Stimulated activated memory B cell treated with anti-CD40 and anti-IgM and Interleukin-4, amounts not matched to agents 10 μg/mL and 1 μg/mL and 100 μg/mL, for 72 hours (primary cell): ENCODE results near the gene MACROD2.

ENCODE experiments used
- ATAC-seq: fragments of 150-1000 bp; cut with Tn5 transposase; 2 replicates; pipeline ENCODE4 v1.10.0; 2021
- H3K27ac Mint-ChIP-seq: one replicate; pipeline ENCODE4 v1.8.0; 2022; ENCODE audit warnings: mild to moderate bottlenecking, mixed read lengths
- H3K27me3 Mint-ChIP-seq: one replicate; pipeline ENCODE4 v1.8.0; 2022; ENCODE audit warnings: mixed read lengths
- H3K36me3 Mint-ChIP-seq: one replicate; pipeline ENCODE4 v1.8.0; 2022; ENCODE audit warnings: mixed read lengths
- H3K4me1 Mint-ChIP-seq: one replicate; pipeline ENCODE4 v1.8.0; 2022; ENCODE audit warnings: mixed read lengths
- H3K4me3 Mint-ChIP-seq: one replicate; pipeline ENCODE4 v1.8.0; 2022; ENCODE audit warnings: mild to moderate bottlenecking, moderate library complexity, mixed read lengths
- H3K9me3 Mint-ChIP-seq: one replicate; pipeline ENCODE4 v1.8.0; 2022; ENCODE audit warnings: mixed read lengths

MACROD2 gene

DNA sequence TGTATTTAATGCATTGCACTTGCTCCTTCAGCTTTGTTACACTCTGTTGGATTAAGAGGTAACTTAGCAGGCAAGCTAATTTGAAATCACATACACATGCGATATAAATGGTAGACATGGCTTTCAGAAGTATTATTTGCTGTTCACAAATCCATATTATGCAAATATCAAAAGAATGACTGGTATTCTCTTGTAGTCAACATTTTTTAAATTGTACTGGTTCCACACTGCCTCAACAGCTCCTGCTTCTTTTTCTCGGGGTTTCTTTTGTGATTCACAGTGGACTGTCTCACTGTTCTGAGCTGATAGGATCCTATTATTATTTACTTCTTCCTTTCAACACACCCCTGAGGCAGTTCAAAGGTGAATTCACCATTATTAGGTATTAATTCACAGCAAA, 1650.5 kb downstream of the MACROD2 start:
- Mint-ChIP-seq H3K9me3 (no peaks in the 10 kb centered on the region), H3K36me3 (no peaks in the 10 kb centered on the region), H3K27me3 (peaks cover 6% of the 10 kb centered on the region), H3K4me3 (no peak overlapping the region), H3K27ac (no peak overlapping the region), H3K4me1 (peaks cover 10% of the 10 kb centered on the region)
- no peak for ATAC-seq

GRCh38 chr20:15653396-15654207, 1658.3 kb downstream of the MACROD2 start:
- no peak overlapping the region for H3K27ac Mint-ChIP-seq
- no peaks in the 10 kb centered on the region for H3K36me3 Mint-ChIP-seq
- H3K4me1 Mint-ChIP-seq, result peaks cover 7% of the 10 kb centered on the region
- no peak overlapping the region for H3K4me3 Mint-ChIP-seq
- peaks cover 6% of the 10 kb centered on the region for H3K27me3 Mint-ChIP-seq
- no peaks in the 10 kb centered on the region for H3K9me3 Mint-ChIP-seq
- ATAC-seq, result no peak

DNA sequence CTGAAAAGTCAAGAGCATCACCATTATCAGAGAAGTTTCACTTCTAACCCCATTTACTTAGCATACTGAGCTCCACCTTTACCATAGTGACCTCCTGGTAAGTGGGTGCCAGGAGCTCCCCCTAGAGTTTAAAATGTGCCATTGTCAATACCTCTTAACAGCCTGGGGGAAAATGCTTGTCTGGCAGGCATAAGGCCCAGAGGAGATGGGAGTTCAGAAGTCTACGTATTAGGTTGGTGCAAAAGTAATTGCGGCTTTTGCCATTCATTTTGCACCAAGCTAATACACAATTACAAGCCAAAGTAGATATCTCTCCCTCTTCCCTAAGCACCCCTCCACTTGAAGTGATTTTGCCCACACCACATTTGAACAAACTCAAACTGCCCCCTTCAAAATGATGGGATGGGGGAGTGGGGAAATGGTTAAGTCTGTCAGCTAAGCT, 1658.9 kb downstream of the MACROD2 start:
- ATAC-seq, result peak; percentile 89
- H3K4me1 Mint-ChIP-seq, result peaks cover 7% of the 10 kb centered on the region
- H3K27ac Mint-ChIP-seq, result no peak overlapping the region
- no peak overlapping the region for H3K4me3 Mint-ChIP-seq
- no peaks in the 10 kb centered on the region for H3K36me3 Mint-ChIP-seq
- no peaks in the 10 kb centered on the region for H3K9me3 Mint-ChIP-seq
- peaks cover 3% of the 10 kb centered on the region for H3K27me3 Mint-ChIP-seq

GRCh38 chr20:15655295-15655874, 1660.1 kb downstream of the MACROD2 start:
- Mint-ChIP-seq H3K4me3 (no peak overlapping the region), H3K36me3 (no peaks in the 10 kb centered on the region), H3K4me1 (peaks cover 7% of the 10 kb centered on the region), H3K27me3 (no peaks in the 10 kb centered on the region), H3K9me3 (no peaks in the 10 kb centered on the region), H3K27ac (no peak overlapping the region)
- ATAC-seq, result no peak

- peaks cover 7% of the 10 kb centered on the region for H3K4me1 Mint-ChIP-seq
- no peaks in the 10 kb centered on the region for H3K27me3 Mint-ChIP-seq
- ATAC-seq, result no peak
- H3K4me3 Mint-ChIP-seq, result no peak overlapping the region
- H3K36me3 Mint-ChIP-seq, result no peaks in the 10 kb centered on the region
- H3K27ac Mint-ChIP-seq, result no peak overlapping the region
- no peaks in the 10 kb centered on the region for H3K9me3 Mint-ChIP-seq
These were observed 1660.8 kb downstream of the MACROD2 start for GRCh38 chr20:15656124-15656523.

GRCh38 chr20:15658295-15658694, 1663.0 kb downstream of the MACROD2 start:
- Mint-ChIP-seq H3K9me3 (no peaks in the 10 kb centered on the region), H3K27me3 (no peaks in the 10 kb centered on the region), H3K4me1 (peaks cover 7% of the 10 kb centered on the region), H3K4me3 (no peak overlapping the region), H3K27ac (no peak overlapping the region), H3K36me3 (no peaks in the 10 kb centered on the region)
- no peak for ATAC-seq

DNA sequence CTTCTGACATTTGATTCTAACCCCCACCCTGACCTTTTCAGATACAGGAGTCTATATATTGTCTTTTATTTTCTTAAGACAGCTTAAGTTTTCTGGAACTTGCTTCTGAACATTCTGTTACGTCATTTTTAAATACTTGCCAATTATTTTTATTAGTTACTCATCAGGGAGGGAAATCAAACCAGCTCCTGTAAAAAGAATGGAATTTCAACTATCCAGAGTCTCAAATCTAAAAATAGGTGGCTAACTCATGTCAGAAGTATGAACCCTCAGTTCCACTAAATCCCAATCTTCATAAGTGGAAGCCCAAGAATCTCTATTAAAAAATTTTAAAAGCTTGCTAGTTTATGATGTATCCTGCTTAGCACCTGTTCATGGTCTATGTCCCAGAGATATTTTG, 1677.9 kb downstream of the MACROD2 start:
- Mint-ChIP-seq H3K4me1 (no peaks in the 10 kb centered on the region), H3K27me3 (no peaks in the 10 kb centered on the region), H3K4me3 (no peak overlapping the region), H3K27ac (no peak overlapping the region), H3K36me3 (no peaks in the 10 kb centered on the region), H3K9me3 (no peaks in the 10 kb centered on the region)
- ATAC-seq, result no peak

- no peak for ATAC-seq
- no peak overlapping the region for H3K27ac Mint-ChIP-seq
These were observed 1679.1 kb downstream of the MACROD2 start for GRCh38 chr20:15674253-15675060.

GRCh38 chr20:15675061-15675514, 1679.8 kb downstream of the MACROD2 start:
- H3K27me3 Mint-ChIP-seq, result no peaks in the 10 kb centered on the region
- ATAC-seq, result no peak
- no peaks in the 10 kb centered on the region for H3K4me1 Mint-ChIP-seq
- H3K9me3 Mint-ChIP-seq, result no peaks in the 10 kb centered on the region
- no peaks in the 10 kb centered on the region for H3K36me3 Mint-ChIP-seq
- H3K27ac Mint-ChIP-seq, result no peak overlapping the region
- H3K4me3 Mint-ChIP-seq, result no peak overlapping the region

More at GRCh38 chr20:15674253-15675060, 1679.1 kb downstream of the MACROD2 start:
- H3K4me3 Mint-ChIP-seq, result no peak overlapping the region
- H3K4me1 Mint-ChIP-seq, result no peaks in the 10 kb centered on the region
- no peaks in the 10 kb centered on the region for H3K36me3 Mint-ChIP-seq
- no peaks in the 10 kb centered on the region for H3K9me3 Mint-ChIP-seq
- no peaks in the 10 kb centered on the region for H3K27me3 Mint-ChIP-seq

- Mint-ChIP-seq H3K27ac (no peak overlapping the region), H3K4me3 (no peak overlapping the region), H3K36me3 (no peaks in the 10 kb centered on the region), H3K9me3 (no peaks in the 10 kb centered on the region), H3K4me1 (no peaks in the 10 kb centered on the region), H3K27me3 (no peaks in the 10 kb centered on the region)
- no peak for ATAC-seq
These were observed 1680.6 kb downstream of the MACROD2 start for GRCh38 chr20:15675813-15676484.

GRCh38 chr20:15676815-15677214, 1681.5 kb downstream of the MACROD2 start:
- ATAC-seq, result no peak
- Mint-ChIP-seq H3K27me3 (no peaks in the 10 kb centered on the region), H3K36me3 (no peaks in the 10 kb centered on the region), H3K27ac (no peak overlapping the region), H3K4me1 (no peaks in the 10 kb centered on the region), H3K9me3 (no peaks in the 10 kb centered on the region), H3K4me3 (no peak overlapping the region)

- Mint-ChIP-seq H3K27me3 (no peaks in the 10 kb centered on the region), H3K9me3 (no peaks in the 10 kb centered on the region), H3K4me3 (no peak overlapping the region), H3K4me1 (no peaks in the 10 kb centered on the region), H3K36me3 (no peaks in the 10 kb centered on the region), H3K27ac (no peak overlapping the region)
- no peak for ATAC-seq
These were observed 1687.4 kb downstream of the MACROD2 start for GRCh38 chr20:15682690-15683089.

- no peak for ATAC-seq
- no peaks in the 10 kb centered on the region for H3K36me3 Mint-ChIP-seq
These were observed 1697.3 kb downstream of the MACROD2 start for GRCh38 chr20:15692570-15692969.

GRCh38 chr20:15699431-15700146, 1704.3 kb downstream of the MACROD2 start:
- Mint-ChIP-seq H3K4me1 (peaks cover 7% of the 10 kb centered on the region), H3K9me3 (peaks cover 5% of the 10 kb centered on the region), H3K27me3 (peaks cover 16% of the 10 kb centered on the region), H3K27ac (no peak overlapping the region), H3K4me3 (no peak overlapping the region), H3K36me3 (no peaks in the 10 kb centered on the region)
- ATAC-seq, result no peak

More at GRCh38 chr20:15692570-15692969, 1697.3 kb downstream of the MACROD2 start:
- no peak overlapping the region for H3K4me3 Mint-ChIP-seq
- H3K4me1 Mint-ChIP-seq, result no peaks in the 10 kb centered on the region
- peaks cover 8% of the 10 kb centered on the region for H3K27me3 Mint-ChIP-seq
- H3K9me3 Mint-ChIP-seq, result peaks cover 8% of the 10 kb centered on the region
- no peak overlapping the region for H3K27ac Mint-ChIP-seq
